Peyer's patch (tissue), 4 donors: Measurements from ENCODE around the gene TOP1. TPM values are rescaled to one million over a fixed set of nuclear protein-coding genes. Genes with fewer than 3 reads are reported as not detected.
A peak's percentile ranks its signal among the peaks of the same experiment; 100 is the strongest.

Experiments
- DNase-seq, 3 donors: peaks; one replicate each; pipeline ENCODE4 v3.0.0-alpha.2; 2017 to 2019
- H3K27ac ChIP-seq, 4 donors: fragments of 200-600 bp; sonication (generic); one replicate each; pipeline ENCODE4 v1.5.1; 2016 to 2019
- H3K27me3 ChIP-seq, 2 donors: fragments of 200-600 bp; sonication (generic); one replicate each; pipeline ENCODE4 v1.5.1; 2019
- H3K36me3 ChIP-seq, 3 donors: fragments of 200-600 bp; sonication (generic); one replicate each; pipeline ENCODE4 v1.5.1; 2016 to 2019
- H3K4me1 ChIP-seq, 4 donors: fragments of 200-600 bp; sonication (generic); one replicate each; pipeline ENCODE4 v1.5.1; 2016 to 2019
- H3K4me3 ChIP-seq, 4 donors: fragments of 200-600 bp; sonication (generic); 1 replicate in 3 of 4; 2 replicates in 1 of 4; pipeline ENCODE4 v1.5.1; 2016 to 2019; ENCODE audit warnings: mild to moderate bottlenecking in 1 of 4
- H3K9me3 ChIP-seq, 4 donors: fragments of 200-600 bp; sonication (generic); one replicate each; pipeline ENCODE4 v1.5.1; 2016 to 2019; ENCODE audit warnings: mild to moderate bottlenecking in 1 of 4
- POLR2A ChIP-seq, 2 donors: fragments of 450-650 bp; IDR thresholded peaks; one replicate each; pipeline ENCODE4 v1.5.1; 2017; ENCODE audit warnings: antibody characterized with exemption in 2 of 2, mild to moderate bottlenecking in 2 of 2, moderate library complexity in 2 of 2
- total RNA-seq, 4 donors: library from RNA; depleted of rRNA; stranded (reverse); fragments of >200 nt; gene quantifications; one replicate each; pipeline ENCODE4 v1.1.0, GENCODE V29; 2016
- TF ChIP-seq, protein P1 (sequence below), 6 experiments: fragments of 450-650 bp in 4 of 6; fragments of 200-600 bp in 2 of 6; sonication (generic) in 1 of 6; IDR thresholded peaks; one replicate each; pipeline ENCODE4 v1.5.1; 2017 to 2019; ENCODE audit warnings: antibody characterized with exemption in 6 of 6, mild to moderate bottlenecking in 3 of 6, moderate library complexity in 1 of 6

The TOP1 gene
- total RNA-seq, 4 donors from 2014 or later: 34.4 to 72.6 (median 39.8) TPM

GRCh38 chr20:41038878-41039404, 10.3 kb downstream of the TOP1 start:
- peak overlapping the region in 3 of 4 donors; percentile 0 to 71 (median 65) for H3K27ac ChIP-seq
- H3K9me3 ChIP-seq: no peaks in the 10 kb centered on the region
- no peak for DNase-seq
- no peaks in the 10 kb centered on the region for H3K27me3 ChIP-seq
- peaks cover 0 to 34% (median 0%) of the 10 kb centered on the region in 4 donors for H3K4me1 ChIP-seq
- H3K36me3 ChIP-seq: no peaks in the 10 kb centered on the region
- no peak overlapping the region for H3K4me3 ChIP-seq
- peak in 1 of 2 donors; percentile 29 for TF ChIP-seq POLR2A (IDR thresholded peaks at IDR 0.05)
- TF ChIP-seq, protein P1, sequence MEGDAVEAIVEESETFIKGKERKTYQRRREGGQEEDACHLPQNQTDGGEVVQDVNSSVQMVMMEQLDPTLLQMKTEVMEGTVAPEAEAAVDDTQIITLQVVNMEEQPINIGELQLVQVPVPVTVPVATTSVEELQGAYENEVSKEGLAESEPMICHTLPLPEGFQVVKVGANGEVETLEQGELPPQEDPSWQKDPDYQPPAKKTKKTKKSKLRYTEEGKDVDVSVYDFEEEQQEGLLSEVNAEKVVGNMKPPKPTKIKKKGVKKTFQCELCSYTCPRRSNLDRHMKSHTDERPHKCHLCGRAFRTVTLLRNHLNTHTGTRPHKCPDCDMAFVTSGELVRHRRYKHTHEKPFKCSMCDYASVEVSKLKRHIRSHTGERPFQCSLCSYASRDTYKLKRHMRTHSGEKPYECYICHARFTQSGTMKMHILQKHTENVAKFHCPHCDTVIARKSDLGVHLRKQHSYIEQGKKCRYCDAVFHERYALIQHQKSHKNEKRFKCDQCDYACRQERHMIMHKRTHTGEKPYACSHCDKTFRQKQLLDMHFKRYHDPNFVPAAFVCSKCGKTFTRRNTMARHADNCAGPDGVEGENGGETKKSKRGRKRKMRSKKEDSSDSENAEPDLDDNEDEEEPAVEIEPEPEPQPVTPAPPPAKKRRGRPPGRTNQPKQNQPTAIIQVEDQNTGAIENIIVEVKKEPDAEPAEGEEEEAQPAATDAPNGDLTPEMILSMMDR (IDR thresholded peaks at IDR 0.05): no peak

DNA sequence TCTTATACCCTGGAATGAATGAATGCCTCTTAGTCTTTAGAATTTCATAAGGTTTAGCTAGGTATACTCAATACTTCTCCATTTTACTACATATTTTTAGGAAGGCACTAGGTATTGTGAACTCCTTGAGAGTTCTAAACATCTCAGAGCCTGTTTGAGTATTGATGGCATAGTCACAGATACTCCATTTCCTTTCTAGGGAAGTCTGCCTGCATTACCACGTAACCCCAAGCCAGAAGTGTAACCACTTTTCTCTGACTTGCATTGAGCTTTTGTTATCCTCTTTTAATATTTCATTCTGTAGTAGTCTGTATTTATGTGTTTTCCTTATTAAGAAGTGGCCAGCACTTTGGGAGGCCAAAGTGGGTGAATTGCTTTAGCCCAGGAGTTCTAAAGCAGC, 12.2 kb downstream of the TOP1 start:
- H3K4me1 ChIP-seq: peaks cover 0 to 26% (median 0%) of the 10 kb centered on the region in 4 donors
- no peak for DNase-seq
- no peaks in the 10 kb centered on the region for H3K9me3 ChIP-seq
- no peak for TF ChIP-seq POLR2A (IDR thresholded peaks at IDR 0.05)
- TF ChIP-seq, protein P1 (IDR thresholded peaks at IDR 0.05): no peak
- H3K27me3 ChIP-seq: no peaks in the 10 kb centered on the region
- H3K36me3 ChIP-seq: no peaks in the 10 kb centered on the region
- no peak overlapping the region for H3K27ac ChIP-seq
- no peak overlapping the region for H3K4me3 ChIP-seq

DNA sequence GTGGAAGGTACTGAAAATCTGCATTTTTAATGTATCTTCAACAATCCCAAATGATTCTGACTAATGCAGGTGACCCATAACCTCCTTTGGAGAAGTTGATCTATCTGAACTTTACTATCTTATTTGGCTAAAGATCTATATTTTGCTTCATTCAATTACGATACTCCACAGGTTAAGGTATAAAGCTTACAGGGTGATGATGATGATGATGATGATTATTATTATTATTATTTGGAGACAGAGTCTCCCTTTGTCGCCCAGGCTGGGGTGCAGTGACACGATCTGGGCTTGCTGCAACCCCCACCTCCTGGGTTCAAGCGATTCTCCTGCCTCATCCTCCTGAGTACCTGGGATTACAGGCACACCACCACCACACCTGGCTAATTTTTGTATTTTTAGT, 13.1 kb downstream of the TOP1 start:
- Histone ChIP-seq H3K9me3 (no peaks in the 10 kb centered on the region), H3K4me1 (peaks cover 0 to 34% (median 0%) of the 10 kb centered on the region in 4 donors), H3K36me3 (no peaks in the 10 kb centered on the region), H3K27me3 (no peaks in the 10 kb centered on the region), H3K4me3 (no peak overlapping the region), H3K27ac (no peak overlapping the region)
- no peak for TF ChIP-seq POLR2A (IDR thresholded peaks at IDR 0.05)
- TF ChIP-seq, protein P1 (IDR thresholded peaks at IDR 0.05): no peak
- no peak for DNase-seq

DNA sequence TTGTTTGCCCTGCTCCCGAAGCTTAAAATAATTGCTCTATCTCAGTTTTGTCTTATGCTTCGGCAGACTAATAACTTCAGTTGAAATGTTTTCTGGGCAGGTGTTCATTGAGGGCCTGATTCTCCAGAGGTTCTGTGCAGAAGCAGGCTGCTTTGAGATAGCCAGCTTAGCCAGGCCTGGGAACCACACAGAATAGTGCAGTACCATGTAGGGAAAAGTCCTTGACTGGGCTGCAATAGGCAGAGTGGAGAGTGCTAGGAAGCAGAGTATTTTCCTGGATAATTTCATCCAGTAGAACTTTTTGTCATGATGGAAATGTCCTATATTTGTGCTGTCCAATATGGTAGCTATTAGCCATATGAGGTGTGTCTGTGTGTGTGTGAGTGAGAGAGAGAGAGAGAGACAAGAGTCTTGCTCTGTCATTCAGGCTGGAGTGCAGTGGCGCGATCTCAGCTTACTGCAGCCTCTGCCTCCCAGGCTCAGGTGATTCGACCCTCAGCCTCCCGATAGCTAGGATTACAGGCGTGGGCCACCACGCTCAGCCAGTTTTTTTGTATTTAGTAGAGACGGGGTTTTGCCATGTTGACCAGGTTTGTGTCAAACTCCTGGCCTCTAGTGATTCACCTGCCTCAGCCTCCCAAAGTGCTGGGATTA, 15.9 kb downstream of the TOP1 start:
- TF ChIP-seq, protein P1 (IDR thresholded peaks at IDR 0.05): no peak
- TF ChIP-seq POLR2A (IDR thresholded peaks at IDR 0.05): no peak
- Histone ChIP-seq H3K27me3 (no peaks in the 10 kb centered on the region), H3K36me3 (no peaks in the 10 kb centered on the region), H3K27ac (no peak overlapping the region), H3K4me3 (no peak overlapping the region), H3K4me1 (peaks cover 0 to 48% (median 9%) of the 10 kb centered on the region in 4 donors), H3K9me3 (no peaks in the 10 kb centered on the region)
- no peak for DNase-seq

GRCh38 chr20:41045671-41046070, 17.0 kb downstream of the TOP1 start:
- DNase-seq: no peak
- TF ChIP-seq, protein P1 (IDR thresholded peaks at IDR 0.05): no peak
- H3K4me1 ChIP-seq: peaks cover 0 to 50% (median 14%) of the 10 kb centered on the region in 4 donors
- no peaks in the 10 kb centered on the region for H3K9me3 ChIP-seq
- no peak overlapping the region for H3K4me3 ChIP-seq
- H3K27me3 ChIP-seq: no peaks in the 10 kb centered on the region
- H3K36me3 ChIP-seq: no peaks in the 10 kb centered on the region
- peak overlapping the region in 1 of 4 donors; percentile 1 for H3K27ac ChIP-seq
